GM23248 (cell line): ENCODE measurements around the gene NEIL1.

Experiments
- EZH2 ChIP-seq: fragments of 200-600 bp; sonication (generic); IDR thresholded peaks from 2 replicates; pipeline ENCODE4 v1.6.1; 2018; ENCODE audit warnings: antibody characterized with exemption, mild to moderate bottlenecking; ENCODE audit not compliant: insufficient read depth, poor library complexity, severe bottlenecking
- EZH2phosphoT487 ChIP-seq: fragments of 200-600 bp; sonication (generic); IDR thresholded peaks from 2 replicates; pipeline ENCODE4 v1.6.1; 2018; ENCODE audit warnings: antibody characterized with exemption, moderate library complexity, mild to moderate bottlenecking, low read depth; ENCODE audit not compliant: insufficient read depth

GRCh38 chr15:75338661-75339240, 8.1 kb upstream of the NEIL1 start:
- TF ChIP-seq EZH2 (no peak), EZH2phosphoT487 (no peak)
